GM21423 (cell line): ENCODE results near the gene DAZAP1.

Experiments used
- ATAC-seq: cut with Tn5 transposase; IDR thresholded peaks from one replicate; pipeline ENCODE4 v1.9.1; 2021; ENCODE audit warnings: mild to moderate bottlenecking, moderate library complexity; ENCODE audit not compliant: unreplicated experiment

The DAZAP1 gene

DNA sequence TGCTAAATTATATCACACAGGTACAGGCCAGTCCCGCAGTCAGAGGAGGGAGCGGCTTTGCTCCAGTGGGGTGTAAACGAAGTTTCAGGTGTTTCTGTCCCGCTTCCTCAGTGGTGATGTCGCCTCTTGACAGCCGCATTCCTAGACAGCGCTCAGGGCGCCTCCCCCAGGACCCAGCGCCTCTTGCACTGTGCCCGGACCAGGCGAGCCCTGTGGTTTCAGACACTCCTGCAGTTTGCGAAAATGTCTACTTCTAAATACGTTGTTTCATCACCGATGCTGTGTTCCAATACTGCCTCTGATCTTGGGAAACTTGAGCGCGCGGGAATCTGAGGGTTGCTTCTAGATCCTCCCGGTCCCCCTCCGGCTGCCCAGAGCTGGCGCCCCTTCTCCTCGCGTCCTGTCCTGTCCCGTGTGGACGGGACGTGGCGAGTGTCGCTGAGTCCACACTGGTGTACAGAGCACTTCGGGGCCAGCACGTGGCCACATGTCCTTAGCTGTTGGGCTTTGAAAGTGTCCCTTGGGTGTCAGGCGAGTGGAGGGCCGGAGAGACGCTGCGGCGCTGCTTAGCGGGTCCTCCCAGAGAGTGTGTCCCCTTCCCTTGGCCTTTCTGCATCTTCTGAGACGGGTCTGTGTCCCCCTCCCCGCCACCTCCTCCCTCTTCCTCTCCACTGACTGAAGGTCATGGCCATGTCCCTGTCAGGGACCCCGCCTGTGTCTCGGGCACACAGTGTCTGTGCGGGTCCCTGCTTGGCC lies 16.2 kb downstream of the DAZAP1 start:
- ATAC-seq = no peak

DNA sequence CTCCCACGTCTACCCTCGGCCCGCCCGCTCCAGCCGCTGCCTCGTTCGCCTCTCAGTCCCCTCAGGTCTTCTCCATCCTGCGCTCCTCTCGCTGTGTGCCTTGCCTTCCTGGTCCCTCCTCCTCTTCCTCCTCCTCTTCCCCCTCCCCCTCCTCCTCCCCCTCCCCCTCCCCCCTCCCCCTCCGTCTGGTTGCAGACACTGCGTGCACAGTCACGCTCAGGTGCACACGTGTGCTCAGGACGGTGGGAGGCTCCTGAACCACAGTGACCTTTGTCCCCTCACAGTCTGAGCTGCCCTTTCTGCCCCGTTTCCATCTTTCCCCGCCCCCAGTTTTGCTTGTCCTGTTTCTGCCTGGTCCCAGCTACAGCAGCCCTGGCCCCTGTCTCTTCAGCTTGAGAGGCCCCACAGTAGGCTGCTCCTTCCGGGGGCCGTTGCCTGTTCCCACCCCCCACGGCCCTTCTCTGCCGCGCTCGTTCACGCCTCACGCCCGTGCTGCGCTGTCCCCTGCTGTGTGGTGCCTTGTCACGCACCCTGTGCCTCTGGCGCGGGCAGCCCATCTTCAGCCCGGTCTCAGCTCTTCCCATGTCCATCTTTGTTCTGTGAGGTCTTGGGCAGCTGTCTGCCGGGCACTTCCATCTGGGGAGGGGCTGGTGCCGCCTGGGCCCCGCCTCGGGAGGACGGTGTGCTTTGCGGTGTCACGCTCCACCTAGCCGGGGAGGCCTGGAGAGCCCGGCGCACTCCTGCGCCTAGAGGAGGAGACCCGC lies 17.0 kb downstream of the DAZAP1 start:
- no peak for ATAC-seq

DNA sequence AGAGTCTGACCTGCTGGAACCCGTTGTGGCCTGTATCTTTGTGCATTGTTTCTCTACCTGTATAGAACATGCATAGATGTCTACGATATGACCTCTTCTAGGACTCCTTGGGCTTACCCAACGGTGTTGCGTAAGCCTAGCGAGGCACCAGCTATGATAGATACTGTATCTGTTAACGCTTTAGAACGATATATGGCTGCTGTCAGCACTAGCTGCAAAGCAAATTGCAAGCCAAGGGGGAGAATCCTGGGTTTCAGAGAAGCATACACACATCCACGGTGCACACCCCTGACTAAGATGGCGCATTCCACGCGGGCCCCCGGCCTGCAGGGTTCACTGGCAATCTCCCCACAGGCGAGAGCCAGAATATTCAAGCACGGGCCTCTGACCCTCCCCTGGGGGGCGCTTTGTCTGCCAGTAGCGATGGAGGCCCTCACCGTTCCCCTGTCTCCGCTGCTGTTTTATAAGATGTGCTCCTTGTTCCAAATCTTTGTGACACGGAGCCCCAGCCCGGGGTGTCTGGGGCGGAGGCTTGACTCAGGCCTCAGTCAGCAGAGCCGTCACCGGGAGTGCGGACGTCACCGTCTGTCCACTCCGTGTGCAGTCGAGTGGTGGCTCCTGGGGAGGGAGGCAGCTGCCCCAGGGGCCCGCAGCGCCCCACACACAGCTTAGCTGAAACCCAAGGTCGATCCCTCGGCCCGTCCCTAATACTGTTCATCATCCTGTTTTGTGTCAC lies 17.9 kb downstream of the DAZAP1 start:
- no peak for ATAC-seq

DNA sequence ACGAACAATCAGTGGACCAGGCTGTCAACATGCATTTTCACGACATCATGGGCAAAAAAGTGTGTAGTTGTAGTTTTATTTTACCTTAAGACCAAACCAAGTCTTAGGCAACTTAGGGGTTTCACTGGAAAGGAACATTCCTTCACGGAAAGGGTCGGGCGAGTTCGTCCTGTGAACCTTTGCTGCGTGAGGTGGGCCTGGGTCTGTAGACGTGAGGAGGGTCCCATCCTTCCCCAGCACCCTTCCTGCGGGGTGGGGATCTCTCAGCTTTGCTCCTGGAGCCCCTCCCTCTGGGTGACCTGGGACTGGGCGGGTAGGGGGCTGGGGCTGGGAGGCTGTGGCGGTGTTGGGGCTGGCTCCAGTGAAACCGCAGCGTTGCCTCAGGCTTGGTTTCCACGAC lies 18.5 kb downstream of the DAZAP1 start:
- ATAC-seq = no peak

DNA sequence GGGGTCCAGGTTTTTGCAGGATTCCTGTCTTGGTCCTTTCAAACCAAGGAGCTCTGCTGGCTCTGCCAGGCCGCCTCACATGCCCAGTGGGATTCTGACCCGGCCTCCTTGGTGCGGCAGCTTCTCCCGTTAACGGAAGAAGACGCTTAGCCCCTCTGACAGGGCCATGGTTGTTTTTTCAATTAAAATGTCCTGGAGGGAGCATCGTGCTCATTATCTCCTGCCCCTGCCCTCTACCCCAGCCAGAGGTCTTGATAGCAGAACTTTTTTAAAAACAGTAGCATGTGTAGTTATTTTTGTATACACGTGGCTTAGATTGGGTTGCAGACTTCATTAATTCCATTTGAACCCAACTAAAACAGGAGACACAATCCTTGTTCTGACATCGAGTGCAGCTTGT lies 19.4 kb downstream of the DAZAP1 start:
- ATAC-seq = no peak

DNA sequence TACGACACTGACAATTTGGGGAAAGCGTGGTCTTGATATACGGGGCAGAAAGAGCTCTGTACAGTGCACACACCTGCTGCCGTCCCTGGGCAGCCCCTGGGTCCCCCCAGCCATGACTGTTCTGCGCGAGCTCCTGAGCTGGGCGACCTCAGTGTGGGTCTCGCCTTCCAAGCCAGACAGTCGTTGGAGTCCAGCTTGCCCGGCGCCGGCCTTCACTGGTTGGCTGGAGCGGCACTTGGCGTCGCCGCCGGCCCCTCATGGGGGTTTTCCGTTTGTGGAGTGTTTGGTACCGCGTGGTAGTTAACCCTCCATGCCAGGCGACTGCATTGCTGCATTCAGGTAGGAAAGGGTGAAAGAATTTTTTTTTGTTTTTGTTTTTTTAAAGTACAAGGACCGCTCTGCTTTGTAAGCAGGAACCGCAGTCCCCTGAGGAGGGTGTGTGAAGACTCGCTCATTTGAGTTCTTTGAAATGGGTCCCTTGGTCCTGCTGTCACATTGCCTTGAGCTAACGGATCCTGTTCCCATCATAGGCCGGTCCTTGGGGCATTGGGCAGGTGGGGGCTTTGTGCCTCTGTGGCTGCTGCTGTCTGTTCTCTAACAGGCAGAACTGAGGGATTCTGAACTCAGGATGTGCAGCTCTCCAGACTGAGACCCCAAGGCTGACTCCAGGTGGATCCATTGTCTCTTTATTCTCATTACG lies 20.0 kb downstream of the DAZAP1 start:
- ATAC-seq = no peak

DNA sequence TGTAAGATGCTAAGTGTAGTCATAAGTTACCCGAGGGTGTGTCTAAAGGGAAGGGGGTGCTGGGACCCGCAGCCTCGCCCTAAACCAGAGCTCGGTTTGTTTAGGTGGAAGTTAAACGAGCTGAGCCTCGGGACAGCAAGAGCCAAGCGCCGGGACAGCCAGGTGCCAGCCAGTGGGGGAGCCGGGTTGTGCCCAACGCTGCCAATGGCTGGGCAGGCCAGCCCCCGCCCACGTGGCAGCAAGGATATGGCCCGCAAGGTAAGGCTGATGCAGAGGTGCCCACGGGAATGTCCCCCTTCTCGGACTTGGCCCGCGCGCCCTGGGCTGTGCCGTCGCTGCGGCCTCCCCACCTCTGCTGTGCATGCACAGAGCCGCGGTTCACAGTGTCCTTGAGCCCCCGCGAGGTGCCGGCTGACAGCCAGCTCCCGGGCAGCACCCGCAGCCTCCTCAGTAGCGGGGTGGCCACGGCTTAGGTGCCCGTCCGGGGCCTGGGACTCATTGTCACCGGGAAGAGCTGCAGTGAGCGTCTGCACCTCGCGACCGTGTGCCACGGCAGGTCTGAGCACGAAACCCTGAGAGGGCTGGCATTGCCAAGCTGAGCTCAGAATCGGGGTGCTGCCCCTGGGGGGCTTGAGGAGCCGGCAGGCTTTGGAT lies 21.5 kb downstream of the DAZAP1 start:
- no peak for ATAC-seq

DNA sequence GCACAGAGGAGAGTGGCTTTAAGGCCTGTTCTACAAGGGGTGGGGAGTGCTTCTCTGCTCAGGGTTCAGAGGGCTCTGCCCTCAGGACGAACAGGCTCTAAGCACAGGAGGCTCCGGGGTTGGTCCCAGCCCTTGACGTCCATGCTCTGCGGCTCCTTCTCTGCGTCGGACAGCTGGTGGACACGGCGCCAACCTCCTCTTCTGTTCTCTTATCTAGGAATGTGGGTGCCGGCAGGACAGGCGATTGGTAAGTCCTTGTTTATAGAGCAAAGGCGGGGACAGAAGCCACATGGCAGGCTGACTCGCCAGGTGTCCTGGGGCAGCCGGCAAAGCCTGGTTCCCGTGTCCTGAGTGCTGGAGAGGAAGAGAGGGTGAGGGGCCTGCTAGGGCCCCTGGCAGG lies 22.4 kb downstream of the DAZAP1 start:
- ATAC-seq = no peak

DNA sequence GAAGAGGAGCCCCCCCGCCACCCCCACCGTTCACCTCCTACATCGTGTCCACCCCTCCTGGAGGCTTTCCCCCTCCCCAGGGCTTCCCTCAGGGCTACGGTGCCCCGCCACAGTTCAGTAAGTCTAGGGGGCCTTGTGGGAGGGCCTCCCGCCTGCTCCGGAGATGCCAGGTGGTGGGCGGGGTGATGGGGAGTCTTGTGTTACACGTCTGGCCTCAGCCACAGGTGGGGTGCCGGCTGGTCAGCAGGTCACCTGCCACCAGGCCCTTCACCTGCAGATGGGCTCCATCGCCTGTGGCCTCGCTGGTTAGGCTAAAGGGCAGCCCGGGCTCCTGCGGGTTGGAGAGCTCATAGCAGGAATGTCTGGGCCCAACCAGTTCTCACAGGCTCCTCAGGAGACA lies 22.9 kb downstream of the DAZAP1 start:
- no peak for ATAC-seq

DNA sequence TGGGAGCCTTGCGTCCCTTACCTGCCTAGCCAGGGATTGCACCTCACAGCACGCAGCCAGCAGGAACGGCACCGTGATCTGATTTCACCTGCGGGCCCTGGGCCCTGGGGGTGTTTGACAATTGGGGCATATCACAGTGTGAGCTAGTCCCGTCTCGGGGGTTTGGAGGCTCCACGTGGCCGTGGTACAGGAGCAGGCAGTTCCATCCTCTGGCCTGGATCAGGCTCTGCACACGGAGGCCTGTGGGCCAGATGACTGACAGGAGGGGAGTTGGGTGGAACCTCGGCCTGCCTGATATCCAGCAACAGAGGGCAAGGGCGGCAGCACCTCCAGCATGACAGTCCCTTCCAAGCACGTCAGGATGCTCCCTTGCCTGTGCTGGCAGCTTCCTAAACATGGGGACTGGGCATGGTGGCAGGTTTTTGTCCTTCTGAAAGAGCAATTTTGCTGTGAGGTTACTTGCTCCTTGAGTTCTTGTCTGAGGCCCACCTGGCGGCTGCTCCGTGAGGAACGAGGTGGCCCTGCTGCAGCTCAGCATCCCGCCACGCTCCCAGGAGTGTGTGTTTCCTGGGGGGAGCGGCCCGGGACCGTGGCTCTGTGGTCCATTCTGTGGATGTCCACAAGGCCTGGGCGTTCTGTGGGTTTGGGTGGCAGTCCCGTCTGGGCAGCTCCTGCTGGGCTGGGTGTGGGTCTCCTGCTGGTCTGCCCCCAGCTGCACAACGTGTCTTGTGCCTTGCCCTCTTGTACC lies 24.5 kb downstream of the DAZAP1 start:
- ATAC-seq = no peak

DNA sequence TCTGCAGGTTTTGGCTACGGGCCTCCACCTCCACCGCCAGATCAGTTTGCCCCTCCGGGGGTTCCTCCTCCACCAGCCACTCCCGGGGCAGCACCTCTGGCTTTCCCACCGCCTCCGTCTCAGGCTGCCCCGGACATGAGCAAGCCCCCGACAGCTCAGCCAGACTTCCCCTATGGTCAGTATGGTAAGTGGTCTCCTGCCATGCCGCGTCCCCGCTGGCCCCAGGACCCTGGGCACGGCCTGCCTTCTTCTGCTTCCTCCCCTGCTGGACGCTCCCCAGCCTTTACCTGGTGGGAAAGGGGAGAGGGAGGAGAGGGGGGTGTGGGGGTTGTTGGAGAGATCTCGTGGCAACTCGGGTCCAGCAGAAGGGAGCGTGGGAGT lies 25.1 kb downstream of the DAZAP1 start:
- no peak for ATAC-seq

DNA sequence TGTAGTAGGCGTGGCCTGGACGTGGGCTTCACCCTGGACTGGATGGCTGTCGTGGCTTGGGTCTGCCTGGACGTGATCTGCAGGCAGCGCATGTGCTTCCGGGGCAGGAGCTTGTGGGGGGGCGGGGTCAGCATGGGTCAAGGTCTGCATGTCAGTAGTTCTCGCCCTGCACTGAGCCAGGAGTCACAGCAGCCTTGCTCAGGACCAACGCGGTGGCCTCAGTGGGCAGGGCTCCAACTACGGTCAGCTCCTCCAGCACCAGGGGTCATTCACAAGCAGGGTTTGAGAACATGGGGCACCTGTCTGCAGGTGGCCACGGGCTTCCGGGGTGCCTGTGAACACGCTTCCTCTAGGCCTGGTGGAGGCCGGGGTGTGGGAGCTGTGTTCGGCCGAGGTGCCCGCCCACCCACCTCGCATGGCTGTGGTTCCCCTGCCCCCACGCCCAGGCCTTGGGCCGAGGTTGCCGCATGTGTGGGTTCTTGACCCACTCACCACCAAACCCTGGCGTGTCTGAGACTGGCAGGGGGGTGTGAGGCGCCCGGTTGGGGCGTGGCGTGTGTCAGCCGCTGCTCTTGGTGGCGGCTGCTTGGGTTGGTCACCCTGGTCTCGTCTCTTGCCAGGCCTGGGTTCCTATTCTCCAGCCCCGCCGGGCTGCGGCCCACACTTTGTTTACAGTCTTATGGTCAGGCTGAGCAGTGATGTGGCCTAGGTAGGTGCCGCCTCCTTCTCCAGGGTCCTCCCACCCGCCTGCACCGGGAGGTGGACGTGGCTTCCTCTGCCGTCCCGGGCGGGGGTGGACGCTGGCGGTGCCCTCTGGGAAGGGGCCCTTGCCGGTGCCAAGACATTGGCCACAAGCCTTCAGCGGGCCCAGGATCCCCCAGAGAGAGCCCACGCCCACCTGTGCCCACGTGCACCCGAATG lies 26.0 kb downstream of the DAZAP1 start:
- no peak for ATAC-seq

DNA sequence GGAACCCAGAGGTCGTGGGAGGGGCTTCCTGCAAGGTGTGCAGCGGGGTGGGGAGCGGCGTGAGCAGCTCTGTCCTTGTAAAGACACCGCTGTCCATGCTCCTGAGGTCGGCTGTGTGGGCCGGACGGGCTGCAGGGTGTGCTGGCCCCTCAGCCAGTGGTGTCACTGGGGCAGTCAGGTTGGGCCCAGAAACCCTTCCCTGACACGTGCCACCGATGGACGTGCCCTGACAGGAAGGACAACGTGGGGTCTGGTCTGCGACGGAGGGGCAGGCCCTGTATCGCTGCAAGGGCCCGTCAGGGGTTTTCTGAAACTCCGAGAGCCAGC lies 26.6 kb downstream of the DAZAP1 start:
- ATAC-seq = no peak

DNA sequence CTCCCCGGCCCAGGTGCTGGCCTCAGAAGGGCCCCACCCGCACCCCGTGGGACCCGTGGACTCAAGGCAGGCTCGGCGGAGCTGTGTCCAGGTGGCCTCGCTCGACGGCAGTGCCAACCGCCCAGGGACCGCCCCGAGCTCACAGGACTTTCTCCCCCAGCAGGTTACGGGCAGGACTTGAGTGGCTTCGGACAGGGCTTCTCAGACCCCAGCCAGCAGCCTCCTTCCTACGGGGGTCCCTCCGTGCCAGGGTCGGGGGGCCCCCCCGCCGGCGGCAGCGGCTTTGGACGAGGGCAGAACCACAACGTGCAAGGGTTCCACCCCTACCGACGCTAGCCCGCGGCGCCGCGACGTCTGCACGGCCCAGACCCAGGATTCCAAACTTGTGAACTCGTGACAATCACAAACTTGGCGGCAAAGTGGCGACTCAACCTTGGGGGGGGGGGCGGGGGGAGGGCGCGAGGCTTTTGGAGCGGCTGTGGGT lies 27.2 kb downstream of the DAZAP1 start:
- no peak for ATAC-seq

DNA sequence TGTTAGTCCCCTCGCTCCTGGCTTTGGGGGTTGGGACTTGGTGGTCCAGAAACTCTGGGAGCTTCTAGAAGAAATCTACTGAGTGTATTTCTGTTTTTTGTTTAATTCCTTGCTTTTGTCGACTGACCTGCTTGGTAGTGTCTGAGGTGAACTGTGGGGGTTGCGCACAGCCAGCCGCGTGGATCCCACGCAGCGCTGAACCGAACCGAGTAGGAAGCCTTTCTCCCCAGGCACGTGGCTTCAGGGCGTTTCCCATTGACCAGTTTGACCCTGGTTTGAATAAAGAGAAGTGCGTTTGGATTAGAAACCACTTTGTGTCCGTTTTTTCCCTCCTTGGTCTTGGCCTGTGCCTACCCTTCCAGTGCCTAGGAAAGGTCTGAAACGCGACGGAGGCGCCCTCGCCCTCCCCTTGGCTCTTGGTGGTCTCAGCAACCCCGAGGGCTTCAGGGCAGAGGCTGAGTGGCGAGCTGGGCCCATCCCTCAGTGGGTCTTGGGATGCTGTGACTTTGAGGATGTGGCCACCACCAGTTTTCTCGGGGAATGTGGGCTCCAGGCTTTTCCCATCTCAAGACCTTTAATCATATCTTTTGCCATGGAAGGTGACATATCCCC lies 28.1 kb downstream of the DAZAP1 start:
- no peak for ATAC-seq

DNA sequence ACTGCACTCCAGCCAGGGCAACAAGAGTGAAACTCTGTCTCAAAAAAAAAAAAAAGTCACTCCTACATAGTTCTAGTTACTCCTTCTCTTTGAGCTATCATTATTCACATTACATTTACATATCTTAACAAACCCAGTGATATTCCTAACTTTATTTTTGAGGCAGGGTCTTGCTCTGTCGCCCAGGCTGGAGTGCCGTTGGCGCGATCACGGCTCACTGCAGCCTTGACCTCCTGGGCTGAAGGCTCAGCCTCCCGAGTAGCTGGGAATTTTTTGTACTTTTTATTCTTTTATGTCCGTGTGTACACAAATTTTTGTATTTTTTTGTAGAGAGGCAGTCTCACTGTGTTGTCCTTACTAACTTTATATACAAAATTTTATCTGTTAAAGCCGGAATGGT lies 30.2 kb downstream of the DAZAP1 start:
- no peak for ATAC-seq

DNA sequence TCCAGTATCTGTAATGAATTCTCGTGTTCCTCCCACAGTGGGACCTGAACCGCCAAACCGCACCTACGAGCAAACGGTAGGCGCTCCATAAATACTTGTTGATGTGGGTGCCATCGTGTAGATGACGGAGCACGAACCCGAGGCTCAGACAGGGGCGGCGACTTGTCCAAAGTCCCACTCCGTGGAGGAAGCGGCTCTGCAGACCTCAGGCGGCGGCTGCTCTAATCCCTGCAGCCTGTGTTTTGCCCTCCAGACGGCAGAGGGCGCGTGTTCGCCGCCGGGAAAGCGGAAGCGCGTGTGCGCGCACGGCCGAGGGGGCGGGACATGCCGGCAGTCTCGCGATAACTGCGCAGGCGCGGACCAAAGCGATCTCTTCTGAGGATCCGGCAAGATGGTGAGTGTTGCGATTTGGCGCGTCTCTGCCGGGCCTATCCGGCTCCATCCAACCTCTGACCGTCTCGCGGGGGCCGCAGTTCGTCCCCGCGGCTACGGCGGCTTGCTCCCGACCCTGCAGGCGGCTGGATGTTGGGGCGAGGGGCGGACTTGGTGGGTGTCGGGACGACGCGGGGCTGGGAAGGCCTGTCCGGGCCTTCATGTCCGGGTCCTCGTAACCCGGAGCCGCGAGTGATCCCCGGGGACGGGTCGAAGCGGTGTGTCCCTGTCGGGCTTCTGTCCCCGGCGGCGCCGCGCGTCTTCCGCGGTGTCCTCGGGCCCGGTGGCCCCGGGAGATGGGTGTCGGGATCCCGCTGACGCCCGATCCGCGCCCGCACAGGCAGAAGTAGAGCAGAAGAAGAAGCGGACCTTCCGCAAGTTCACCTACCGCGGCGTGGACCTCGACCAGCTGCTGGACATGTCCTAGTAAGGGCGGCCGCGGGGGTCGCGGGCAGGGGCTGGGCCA lies 30.9 kb downstream of the DAZAP1 start, which contains the start of gene RPS15:
TSS of gene RPS15 (plus strand) at position 362 of the 898 bp plus-strand sequence. CDS start at position 392, 30 bp downstream.
- ATAC-seq = peak; percentile 86
